Thyroid gland (tissue), 4 donors: ENCODE data around the gene CISD3.

Experiments used
- POLR2A ChIP-seq, 2 donors: fragments of 450-650 bp; IDR thresholded peaks; one replicate each; pipeline ENCODE4 v1.6.1; 2017; ENCODE audit warnings: antibody characterized with exemption in 2 of 2, mild to moderate bottlenecking in 2 of 2, moderate library complexity in 1 of 2
- TF ChIP-seq, protein P1 (sequence below), 6 experiments: fragments of 200-600 bp in 3 of 6; fragments of 450-650 bp in 3 of 6; sonication (generic) in 3 of 6; IDR thresholded peaks; one replicate each; pipeline ENCODE4 v1.5.1; 2016 to 2019; ENCODE audit warnings: antibody characterized with exemption in 6 of 6, mild to moderate bottlenecking in 2 of 6, inconsistent platforms in 1 of 6, moderate library complexity in 1 of 6

DNA sequence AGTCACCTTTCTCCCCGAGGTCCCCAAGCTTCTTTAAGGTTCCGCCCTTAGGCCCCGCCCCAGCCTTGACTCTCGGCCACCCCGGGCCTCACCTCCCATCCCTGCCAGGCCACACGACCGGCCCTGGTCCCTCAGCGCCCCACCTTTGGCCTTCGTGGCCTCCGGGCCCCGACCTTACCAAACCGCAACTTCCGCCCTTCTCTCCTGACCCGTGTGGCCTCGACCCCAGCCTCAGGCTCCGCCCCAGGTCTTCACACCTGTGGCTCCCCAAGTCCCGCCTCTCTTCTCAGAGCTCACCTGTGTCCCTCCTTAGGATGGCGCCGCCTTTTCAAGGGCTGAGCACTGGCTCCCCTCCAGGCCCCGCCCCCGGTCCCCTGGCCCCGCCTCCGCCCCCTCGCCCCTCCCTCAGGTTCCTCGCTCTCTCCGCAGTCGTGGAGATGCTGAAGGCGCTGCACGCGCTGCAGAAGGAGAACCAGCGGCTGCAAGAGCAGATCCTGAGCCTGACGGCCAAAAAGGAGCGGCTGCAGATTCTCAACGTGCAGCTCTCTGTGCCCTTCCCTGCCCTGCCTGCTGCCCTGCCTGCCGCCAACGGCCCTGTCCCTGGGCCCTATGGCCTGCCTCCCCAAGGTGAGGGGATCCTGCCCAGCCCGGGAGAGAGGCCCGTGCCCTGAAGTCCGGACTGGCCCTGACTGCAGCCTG, 10.0 kb upstream of the CISD3 start:
- TF ChIP-seq, protein P1, sequence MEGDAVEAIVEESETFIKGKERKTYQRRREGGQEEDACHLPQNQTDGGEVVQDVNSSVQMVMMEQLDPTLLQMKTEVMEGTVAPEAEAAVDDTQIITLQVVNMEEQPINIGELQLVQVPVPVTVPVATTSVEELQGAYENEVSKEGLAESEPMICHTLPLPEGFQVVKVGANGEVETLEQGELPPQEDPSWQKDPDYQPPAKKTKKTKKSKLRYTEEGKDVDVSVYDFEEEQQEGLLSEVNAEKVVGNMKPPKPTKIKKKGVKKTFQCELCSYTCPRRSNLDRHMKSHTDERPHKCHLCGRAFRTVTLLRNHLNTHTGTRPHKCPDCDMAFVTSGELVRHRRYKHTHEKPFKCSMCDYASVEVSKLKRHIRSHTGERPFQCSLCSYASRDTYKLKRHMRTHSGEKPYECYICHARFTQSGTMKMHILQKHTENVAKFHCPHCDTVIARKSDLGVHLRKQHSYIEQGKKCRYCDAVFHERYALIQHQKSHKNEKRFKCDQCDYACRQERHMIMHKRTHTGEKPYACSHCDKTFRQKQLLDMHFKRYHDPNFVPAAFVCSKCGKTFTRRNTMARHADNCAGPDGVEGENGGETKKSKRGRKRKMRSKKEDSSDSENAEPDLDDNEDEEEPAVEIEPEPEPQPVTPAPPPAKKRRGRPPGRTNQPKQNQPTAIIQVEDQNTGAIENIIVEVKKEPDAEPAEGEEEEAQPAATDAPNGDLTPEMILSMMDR (IDR thresholded peaks at IDR 0.05), result no peak
- no peak for TF ChIP-seq POLR2A (IDR thresholded peaks at IDR 0.05)
